HCT116 (cell line): ENCODE measurements around the gene MGAM2. TPM values are rescaled to one million over a fixed set of nuclear protein-coding genes. Genes with fewer than 3 reads are reported as not detected.

Source experiments
- ATAC-seq: fragments of 200-7000 bp; cut with Tn5 transposase; 2 replicates; pipeline ENCODE4 v1.9.1; 2020; ENCODE audit warnings: mild to moderate bottlenecking, moderate library complexity
- BruUV-seq: library from RNA; stranded (reverse); fragments of 400-500 nt; replicated peaks from 2 replicates; lab custom pipeline; 2021; lab: Mats Ljungman, UMichigan
- CTCF ChIA-PET: fragments of 300-600 bp; sonication (Branson Sonifier 250); formaldehyde crosslinking; loops from one replicate; lab custom pipeline; 2021; ENCODE audit warnings: antibody characterized with exemption; lab: Charles Lee
- POLR2A ChIA-PET: fragments of 300-600, 350-600 bp; sonication (Branson Sonifier 250); formaldehyde crosslinking; loops from one replicate; lab custom pipeline; 2021; ENCODE audit warnings: antibody characterized with exemption; lab: Charles Lee
- RAD21 ChIA-PET, 2 experiments: fragments of 300-600 bp; sonication (Branson Sonifier 250); formaldehyde crosslinking; loops; one replicate each; lab custom pipeline; 2023; ENCODE audit warnings: low total read pairs in 2 of 2; ENCODE audit not compliant: uncharacterized antibody in 2 of 2, unreplicated experiment in 2 of 2, low non-redundant PET in 1 of 2; lab: Charles Lee
- DNase-seq: peaks from one replicate; pipeline ENCODE4 v3.0.0-alpha.2; 2010; ENCODE audit warnings: low read depth, low spot score
- H2AFZ ChIP-seq: fragments of 200-600 bp; shearing (Covaris generic), sonication (generic); 2 replicates; pipeline ENCODE4 v1.6.1; 2017; ENCODE audit warnings: low read depth, mixed run types, mixed read lengths, antibody characterized with exemption, low read length; ENCODE audit not compliant: poor library complexity, severe bottlenecking
- H3K27ac ChIP-seq: 2 replicates; pipeline ENCODE4 v1.5.1; 2012; ENCODE audit warnings: low read depth, low read length
- H3K27me3 ChIP-seq: fragments of 200-600 bp; sonication (generic); 2 replicates; pipeline ENCODE4 v1.6.1; 2016; ENCODE audit warnings: mixed run types, low read length, mixed read lengths; ENCODE audit not compliant: insufficient read depth
- H3K36me3 ChIP-seq, 2 experiments: fragments of 200-500 bp in 1 of 2; fragments of 200-600 bp in 1 of 2; sonication (Bioruptor generic) in 1 of 2; sonication (generic) in 1 of 2; 2 replicates each; pipeline versions ENCODE4 v1.5.1 to v1.6.1; 2014 to 2016; ENCODE audit warnings: low read length in 2 of 2, inconsistent platforms in 1 of 2, mixed read lengths in 1 of 2, mixed run types in 1 of 2; ENCODE audit not compliant: insufficient read depth in 2 of 2, control insufficient read depth in 1 of 2
- H3K4me1 ChIP-seq, 2 experiments: fragments of 200-600 bp in 1 of 2; sonication (generic) in 1 of 2; 2 replicates each; pipeline versions ENCODE4 v1.5.1 to v1.6.1; 2012 to 2017; ENCODE audit warnings: low read length in 2 of 2, inconsistent platforms in 1 of 2, mild to moderate bottlenecking in 1 of 2, mixed read lengths in 1 of 2, mixed run types in 1 of 2, moderate library complexity in 1 of 2; ENCODE audit not compliant: insufficient read depth in 2 of 2, control insufficient read depth in 1 of 2
- H3K4me2 ChIP-seq: fragments of 200-600 bp; sonication (generic); 2 replicates; pipeline ENCODE4 v1.6.1; 2017; ENCODE audit warnings: mixed run types, low read length, mixed read lengths
- H3K4me3 ChIP-seq, 2 experiments: fragments of 200-600 bp in 1 of 2; sonication (generic) in 1 of 2; replicated peaks in 1 of 2; 2 replicates each; pipeline ENCODE4 v1.5.1; 2011 to 2016; ENCODE audit warnings: low read length in 2 of 2, control low read depth in 1 of 2, low read depth in 1 of 2, mild to moderate bottlenecking in 1 of 2, mixed read lengths in 1 of 2, mixed run types in 1 of 2
- H3K79me2 ChIP-seq: fragments of 200-600 bp; sonication (generic); 2 replicates; pipeline ENCODE4 v1.6.1; 2017; ENCODE audit warnings: mild to moderate bottlenecking, mixed run types, low read length, moderate library complexity, mixed read lengths; ENCODE audit not compliant: insufficient read depth
- H3K9ac ChIP-seq: fragments of 200-600 bp; sonication (generic); 2 replicates; pipeline ENCODE4 v1.6.1; 2016; ENCODE audit warnings: low read length, mixed read lengths
- H3K9me2 ChIP-seq: fragments of 200-600 bp; sonication (generic), shearing (Covaris generic); 2 replicates; pipeline ENCODE4 v1.6.1; 2017; ENCODE audit warnings: mixed run types, mild to moderate bottlenecking, moderate library complexity; ENCODE audit not compliant: insufficient read depth
- H3K9me3 ChIP-seq, 2 experiments: fragments of 200-500 bp in 1 of 2; fragments of 200-600 bp in 1 of 2; sonication (Bioruptor generic) in 1 of 2; sonication (generic) in 1 of 2; 2 replicates each; pipeline ENCODE4 v1.6.1; 2014 to 2017; ENCODE audit warnings: low read length in 2 of 2, mixed read lengths in 2 of 2, inconsistent platforms in 1 of 2, low read depth in 1 of 2, mild to moderate bottlenecking in 1 of 2, mixed run types in 1 of 2, moderate library complexity in 1 of 2; ENCODE audit not compliant: control insufficient read depth in 1 of 2, insufficient read depth in 1 of 2
- H4K20me1 ChIP-seq: fragments of 200-600 bp; sonication (generic), shearing (Covaris generic); 2 replicates; pipeline ENCODE4 v1.6.1; 2017; ENCODE audit warnings: mixed run types, mild to moderate bottlenecking, moderate library complexity; ENCODE audit not compliant: insufficient read depth
- CBX3 ChIP-seq: IDR thresholded peaks from 2 replicates; pipeline ENCODE4 v1.6.1; 2012; ENCODE audit warnings: low read depth
- EZH2 ChIP-seq: fragments of 200-600 bp; sonication (generic); IDR thresholded peaks from 2 replicates; pipeline ENCODE4 v1.6.1; 2017; ENCODE audit warnings: antibody characterized with exemption, mixed run types
- EZH2phosphoT487 ChIP-seq: fragments of 200-600 bp; IDR thresholded peaks from 2 replicates; pipeline ENCODE4 v1.6.1; 2018; ENCODE audit warnings: antibody characterized with exemption, borderline replicate concordance
- FOSL1 ChIP-seq: IDR thresholded peaks from 2 replicates; pipeline ENCODE4 v1.6.1; 2012; ENCODE audit warnings: low read depth
- POLR2A ChIP-seq: IDR thresholded peaks from 2 replicates; pipeline ENCODE4 v1.7.0; 2011; ENCODE audit warnings: borderline replicate concordance; ENCODE audit not compliant: insufficient read depth, insufficient read length; ENCODE audit errors: extremely low read depth
- SIN3A ChIP-seq: IDR thresholded peaks from 2 replicates; pipeline ENCODE4 v1.6.1; 2012; ENCODE audit warnings: low read depth
- SP1 ChIP-seq: IDR thresholded peaks from 2 replicates; pipeline ENCODE4 v1.6.1; 2012; ENCODE audit warnings: low read depth
- ZFX ChIP-seq: fragments of 450-650 bp; IDR thresholded peaks from 2 replicates; pipeline ENCODE4 v1.6.1; 2017
- intact Hi-C: fragments of 100-400 bp; cut with micrococcal nuclease; formaldehyde crosslinking; loops from 2 replicates; pipeline ENCODE4 v1.10.0; 2022
- total RNA-seq: library from RNA; stranded (reverse); gene quantifications from one replicate; pipeline ENCODE4 v1.2.1, GENCODE V29; 2021; ENCODE audit not compliant: unreplicated experiment
- TF ChIP-seq, protein P1 (sequence below): IDR thresholded peaks from 2 replicates; pipeline ENCODE4 v1.6.1; 2011; ENCODE audit warnings: mild to moderate bottlenecking, low read length, moderate library complexity; ENCODE audit not compliant: insufficient replicate concordance; ENCODE audit errors: extremely low read depth
- TF ChIP-seq, protein P2 (sequence below), 3 experiments: fragments of 200-600 bp in 1 of 3; sonication (generic) in 1 of 3; IDR thresholded peaks in 2 of 3; conservative IDR thresholded peaks in 1 of 3; 2 replicates each; pipeline ENCODE4 v1.5.1; 2012 to 2017; ENCODE audit warnings: low read depth in 2 of 3, low read length in 2 of 3, antibody characterized with exemption in 1 of 3, borderline replicate concordance in 1 of 3, control low read depth in 1 of 3, mild to moderate bottlenecking in 1 of 3, mixed read lengths in 1 of 3, mixed run types in 1 of 3, moderate library complexity in 1 of 3; ENCODE audit not compliant: insufficient read depth in 1 of 3

Gene MGAM2
- total RNA-seq, 1 experiment from 2014 or later: 0.05 TPM

DNA sequence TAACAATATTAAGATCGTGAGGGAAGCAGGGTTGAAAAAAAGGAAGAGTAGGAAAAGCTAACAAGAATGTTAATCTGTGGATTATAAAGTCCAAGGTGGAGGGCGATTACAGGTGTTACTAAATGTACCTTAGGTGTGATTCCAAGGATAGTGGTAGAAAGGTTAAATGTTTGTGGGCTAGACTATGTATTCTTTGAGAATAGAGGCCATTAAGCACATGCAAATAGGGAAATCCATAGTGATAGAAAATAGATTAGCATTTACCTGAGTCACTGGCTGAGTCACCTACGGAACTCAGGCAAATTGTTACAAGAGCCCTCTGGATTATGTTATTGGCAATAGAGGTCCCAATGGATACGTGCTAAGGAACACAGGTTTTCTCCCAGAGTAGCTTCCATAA lies 9.0 kb downstream of the MGAM2 start:
- RAD21 ChIA-PET: no interaction called here
- H3K36me3 ChIP-seq: no peaks in the 10 kb centered on the region
- TF ChIP-seq CBX3 (no peak), ZFX (no peak), EZH2phosphoT487 (no peak), SP1 (no peak), POLR2A (no peak), SIN3A (no peak), EZH2 (no peak), FOSL1 (no peak)
- TF ChIP-seq, protein P1, sequence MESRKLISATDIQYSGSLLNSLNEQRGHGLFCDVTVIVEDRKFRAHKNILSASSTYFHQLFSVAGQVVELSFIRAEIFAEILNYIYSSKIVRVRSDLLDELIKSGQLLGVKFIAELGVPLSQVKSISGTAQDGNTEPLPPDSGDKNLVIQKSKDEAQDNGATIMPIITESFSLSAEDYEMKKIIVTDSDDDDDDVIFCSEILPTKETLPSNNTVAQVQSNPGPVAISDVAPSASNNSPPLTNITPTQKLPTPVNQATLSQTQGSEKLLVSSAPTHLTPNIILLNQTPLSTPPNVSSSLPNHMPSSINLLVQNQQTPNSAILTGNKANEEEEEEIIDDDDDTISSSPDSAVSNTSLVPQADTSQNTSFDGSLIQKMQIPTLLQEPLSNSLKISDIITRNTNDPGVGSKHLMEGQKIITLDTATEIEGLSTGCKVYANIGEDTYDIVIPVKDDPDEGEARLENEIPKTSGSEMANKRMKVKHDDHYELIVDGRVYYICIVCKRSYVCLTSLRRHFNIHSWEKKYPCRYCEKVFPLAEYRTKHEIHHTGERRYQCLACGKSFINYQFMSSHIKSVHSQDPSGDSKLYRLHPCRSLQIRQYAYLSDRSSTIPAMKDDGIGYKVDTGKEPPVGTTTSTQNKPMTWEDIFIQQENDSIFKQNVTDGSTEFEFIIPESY: no peak
- TF ChIP-seq, protein P2, sequence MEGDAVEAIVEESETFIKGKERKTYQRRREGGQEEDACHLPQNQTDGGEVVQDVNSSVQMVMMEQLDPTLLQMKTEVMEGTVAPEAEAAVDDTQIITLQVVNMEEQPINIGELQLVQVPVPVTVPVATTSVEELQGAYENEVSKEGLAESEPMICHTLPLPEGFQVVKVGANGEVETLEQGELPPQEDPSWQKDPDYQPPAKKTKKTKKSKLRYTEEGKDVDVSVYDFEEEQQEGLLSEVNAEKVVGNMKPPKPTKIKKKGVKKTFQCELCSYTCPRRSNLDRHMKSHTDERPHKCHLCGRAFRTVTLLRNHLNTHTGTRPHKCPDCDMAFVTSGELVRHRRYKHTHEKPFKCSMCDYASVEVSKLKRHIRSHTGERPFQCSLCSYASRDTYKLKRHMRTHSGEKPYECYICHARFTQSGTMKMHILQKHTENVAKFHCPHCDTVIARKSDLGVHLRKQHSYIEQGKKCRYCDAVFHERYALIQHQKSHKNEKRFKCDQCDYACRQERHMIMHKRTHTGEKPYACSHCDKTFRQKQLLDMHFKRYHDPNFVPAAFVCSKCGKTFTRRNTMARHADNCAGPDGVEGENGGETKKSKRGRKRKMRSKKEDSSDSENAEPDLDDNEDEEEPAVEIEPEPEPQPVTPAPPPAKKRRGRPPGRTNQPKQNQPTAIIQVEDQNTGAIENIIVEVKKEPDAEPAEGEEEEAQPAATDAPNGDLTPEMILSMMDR (IDR thresholded peaks at IDR 0.05 in 2 of 3, conservative IDR thresholded peaks at IDR 0.05 in 1 of 3; ENCODE audit: borderline replicate concordance in 1 of 3, insufficient read depth in 1 of 3, low read depth in 2 of 3, low read length in 2 of 3): no peak
- TF ChIP-seq, all 23 proteins: peak for 0
- DNase-seq (no peak), ATAC-seq (no peak)
- Histone ChIP-seq H3K79me2 (no peaks in the 10 kb centered on the region), H3K27ac (no peak overlapping the region), H3K9me2 (no peaks in the 10 kb centered on the region), H3K4me2 (no peak overlapping the region), H3K4me3 (no peak overlapping the region), H3K9me3 (no peaks in the 10 kb centered on the region), H3K4me1 (no peaks in the 10 kb centered on the region), H3K27me3 (no peaks in the 10 kb centered on the region), H2AFZ (no peak overlapping the region), H4K20me1 (no peaks in the 10 kb centered on the region), H3K9ac (no peak overlapping the region)
- CTCF ChIA-PET: no interaction called here
- no TSS peak for BruUV-seq
- intact Hi-C loops: no loop called here
- POLR2A ChIA-PET: no interaction called here
